Activated naive CD8-positive, alpha-beta T cell (primary cell): ENCODE data around the gene NGLY1.

Experiments used
- H3K27ac Mint-ChIP-seq: one replicate; pipeline ENCODE4 v1.8.0; 2021; ENCODE audit warnings: mixed read lengths
- H3K27me3 Mint-ChIP-seq: one replicate; pipeline ENCODE4 v1.8.0; 2021; ENCODE audit warnings: mixed read lengths
- H3K36me3 Mint-ChIP-seq: one replicate; pipeline ENCODE4 v1.8.0; 2021; ENCODE audit warnings: mixed read lengths
- H3K4me1 Mint-ChIP-seq: one replicate; pipeline ENCODE4 v1.8.0; 2021; ENCODE audit warnings: low read depth, mixed read lengths
- H3K4me3 Mint-ChIP-seq: one replicate; pipeline ENCODE4 v1.8.0; 2021; ENCODE audit warnings: mild to moderate bottlenecking, mixed read lengths
- H3K9me3 Mint-ChIP-seq: one replicate; pipeline ENCODE4 v1.8.0; 2021; ENCODE audit warnings: low read depth, mixed read lengths

NGLY1 gene

DNA sequence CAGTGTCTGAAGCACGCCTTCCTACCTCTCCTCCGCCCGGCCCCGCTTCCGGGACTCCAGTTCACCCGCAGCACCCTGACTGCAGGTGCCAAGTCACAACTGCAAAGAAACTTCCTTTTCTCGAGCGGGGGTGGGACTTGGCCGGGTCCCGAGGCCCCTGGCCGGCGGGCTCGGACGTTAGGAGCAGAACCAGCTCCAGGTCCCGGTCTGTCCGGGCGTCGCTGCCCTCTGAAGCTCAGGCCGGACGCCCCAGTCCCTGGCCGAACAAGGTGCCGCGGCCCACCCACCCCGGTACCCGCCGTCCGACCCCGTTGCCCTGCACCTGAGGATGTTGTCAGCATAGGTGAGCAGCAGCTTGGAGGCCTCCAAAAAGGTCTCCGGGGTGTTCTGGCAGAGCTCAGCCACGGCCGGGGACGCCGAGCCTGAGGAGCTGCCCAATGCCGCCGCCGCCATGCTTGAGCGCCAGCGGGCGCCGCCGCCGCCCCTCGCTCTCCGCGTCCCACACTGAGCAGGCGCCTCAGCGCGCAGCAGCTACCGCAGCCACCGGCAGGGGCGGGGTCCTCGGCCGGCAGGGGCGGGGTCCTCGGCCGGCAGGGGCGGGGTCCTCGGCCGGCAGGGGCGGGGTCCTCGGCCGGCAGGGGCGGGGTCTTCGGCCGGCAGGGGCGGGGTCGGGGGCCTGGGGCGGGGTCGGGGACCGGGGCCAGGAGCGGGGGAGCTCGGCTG lies at the start of gene NGLY1:
Gene NGLY1, minus strand, starts transcription at position 506 of the 723 bp plus-strand sequence. Its CDS starts 53 bp downstream, at position 453.
- H3K27ac Mint-ChIP-seq, result peak within 1 kb of the TSS; percentile 89
- no peaks in the 10 kb centered on the region for H3K27me3 Mint-ChIP-seq
- H3K9me3 Mint-ChIP-seq, result no peaks in the 10 kb centered on the region
- peaks cover 50% of the 10 kb centered on the region for H3K4me1 Mint-ChIP-seq
- H3K36me3 Mint-ChIP-seq, result peaks cover 5% of the 10 kb centered on the region
- peak within 1 kb of the TSS; percentile 94 for H3K4me3 Mint-ChIP-seq

DNA sequence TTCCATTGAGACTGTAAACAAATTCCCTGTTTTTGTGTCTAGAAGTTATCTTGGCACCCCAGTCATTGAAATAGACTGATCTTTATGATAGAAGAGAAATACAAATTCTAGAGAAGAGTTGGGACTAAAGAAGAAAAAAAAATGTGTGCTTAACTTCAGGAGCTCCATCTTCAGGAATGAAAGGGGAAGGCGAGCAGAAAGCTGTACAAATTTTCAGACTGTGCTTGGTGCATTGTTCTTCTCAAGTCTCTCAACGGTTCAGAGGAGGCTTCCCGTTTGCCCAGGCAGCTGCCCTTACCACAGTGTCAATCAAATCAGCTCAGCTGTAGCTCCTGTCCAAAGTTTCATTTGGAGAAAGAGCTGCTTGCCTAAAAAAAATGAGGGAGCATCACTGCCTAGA lies 48.3 kb upstream of the NGLY1 start:
- H3K27ac Mint-ChIP-seq, result no peak overlapping the region
- peaks cover 1% of the 10 kb centered on the region for H3K4me1 Mint-ChIP-seq
- peaks cover 2% of the 10 kb centered on the region for H3K36me3 Mint-ChIP-seq
- peaks cover 5% of the 10 kb centered on the region for H3K27me3 Mint-ChIP-seq
- peaks cover 3% of the 10 kb centered on the region for H3K9me3 Mint-ChIP-seq
- H3K4me3 Mint-ChIP-seq, result no peak overlapping the region

DNA sequence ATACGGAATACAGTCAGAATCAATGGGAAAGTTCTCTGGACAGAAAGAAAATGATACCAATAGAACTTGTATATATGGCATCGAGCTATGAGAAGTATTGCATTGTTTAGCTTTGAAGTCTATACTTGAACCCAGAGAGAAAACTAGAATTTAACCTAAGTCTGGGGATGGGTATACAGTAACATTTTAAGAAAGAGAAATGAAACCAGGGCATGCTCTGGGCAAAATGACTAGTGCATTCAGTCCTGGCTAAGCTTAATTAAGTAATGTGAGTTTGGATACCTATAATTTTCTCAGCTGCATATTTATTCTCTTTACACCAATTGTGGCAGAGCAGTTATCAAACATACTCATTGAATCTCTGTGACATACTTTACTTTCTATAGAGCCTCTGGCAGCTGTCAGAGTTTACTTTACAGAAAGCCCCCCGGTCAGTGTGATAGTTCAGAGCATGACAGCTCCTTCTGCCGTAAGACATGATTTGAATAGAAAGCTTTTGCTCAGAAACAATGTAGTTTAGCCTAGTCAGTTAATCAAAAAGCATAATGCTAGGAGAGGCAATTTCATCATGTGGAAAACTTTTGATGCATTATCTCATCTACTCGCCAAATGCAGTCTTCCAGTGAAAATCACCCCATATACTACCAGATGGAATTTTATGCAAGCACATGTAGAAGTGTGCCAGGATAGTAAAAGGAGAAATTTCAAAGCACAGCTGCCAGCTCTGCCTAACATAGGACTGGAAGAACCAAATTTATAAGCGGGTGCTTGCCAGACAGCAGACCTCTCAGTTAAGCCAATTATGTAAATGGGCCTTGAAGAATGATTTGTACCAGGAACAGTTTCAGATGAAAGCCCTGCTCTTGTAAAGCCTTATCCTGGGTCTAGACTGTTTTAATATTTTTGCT lies 47.4 kb upstream of the NGLY1 start:
- Mint-ChIP-seq H3K9me3 (peaks cover 3% of the 10 kb centered on the region), H3K36me3 (peaks cover 2% of the 10 kb centered on the region), H3K27me3 (peaks cover 5% of the 10 kb centered on the region), H3K4me3 (no peak overlapping the region), H3K27ac (no peak overlapping the region), H3K4me1 (peaks cover 10% of the 10 kb centered on the region)

- Mint-ChIP-seq H3K36me3 (peaks cover 2% of the 10 kb centered on the region), H3K4me1 (peaks cover 10% of the 10 kb centered on the region), H3K27ac (no peak overlapping the region)
These were observed 43.3 kb upstream of the NGLY1 start for GRCh38 chr3:25826510-25826909.

DNA sequence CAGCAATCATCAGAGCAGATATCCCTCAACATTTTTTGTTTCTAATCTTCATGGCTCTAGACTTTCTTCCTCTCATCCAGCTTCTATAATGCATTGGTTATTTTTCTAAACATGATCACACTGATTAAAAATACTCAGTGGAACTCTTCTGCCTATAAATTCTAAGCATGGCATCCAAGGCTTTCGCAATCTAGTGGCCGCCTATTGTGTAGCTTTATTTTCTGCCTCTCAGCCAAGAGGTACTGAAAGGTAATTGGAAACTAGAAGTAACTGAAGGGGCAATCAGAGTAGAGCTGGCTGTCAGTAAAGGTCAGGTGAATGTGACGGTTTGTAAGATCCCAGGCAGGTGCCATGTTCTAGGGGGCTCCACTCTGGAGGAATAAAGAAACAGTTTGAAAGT lies 40.1 kb upstream of the NGLY1 start:
- no peak overlapping the region for H3K4me3 Mint-ChIP-seq
- H3K9me3 Mint-ChIP-seq, result no peaks in the 10 kb centered on the region
- peaks cover 5% of the 10 kb centered on the region for H3K27me3 Mint-ChIP-seq
- no peak overlapping the region for H3K27ac Mint-ChIP-seq
- H3K4me1 Mint-ChIP-seq, result peaks cover 10% of the 10 kb centered on the region
- H3K36me3 Mint-ChIP-seq, result no peaks in the 10 kb centered on the region

More at GRCh38 chr3:25826510-25826909, 43.3 kb upstream of the NGLY1 start:
- H3K4me3 Mint-ChIP-seq, result no peak overlapping the region
- H3K27me3 Mint-ChIP-seq, result peaks cover 5% of the 10 kb centered on the region
- peaks cover 3% of the 10 kb centered on the region for H3K9me3 Mint-ChIP-seq

DNA sequence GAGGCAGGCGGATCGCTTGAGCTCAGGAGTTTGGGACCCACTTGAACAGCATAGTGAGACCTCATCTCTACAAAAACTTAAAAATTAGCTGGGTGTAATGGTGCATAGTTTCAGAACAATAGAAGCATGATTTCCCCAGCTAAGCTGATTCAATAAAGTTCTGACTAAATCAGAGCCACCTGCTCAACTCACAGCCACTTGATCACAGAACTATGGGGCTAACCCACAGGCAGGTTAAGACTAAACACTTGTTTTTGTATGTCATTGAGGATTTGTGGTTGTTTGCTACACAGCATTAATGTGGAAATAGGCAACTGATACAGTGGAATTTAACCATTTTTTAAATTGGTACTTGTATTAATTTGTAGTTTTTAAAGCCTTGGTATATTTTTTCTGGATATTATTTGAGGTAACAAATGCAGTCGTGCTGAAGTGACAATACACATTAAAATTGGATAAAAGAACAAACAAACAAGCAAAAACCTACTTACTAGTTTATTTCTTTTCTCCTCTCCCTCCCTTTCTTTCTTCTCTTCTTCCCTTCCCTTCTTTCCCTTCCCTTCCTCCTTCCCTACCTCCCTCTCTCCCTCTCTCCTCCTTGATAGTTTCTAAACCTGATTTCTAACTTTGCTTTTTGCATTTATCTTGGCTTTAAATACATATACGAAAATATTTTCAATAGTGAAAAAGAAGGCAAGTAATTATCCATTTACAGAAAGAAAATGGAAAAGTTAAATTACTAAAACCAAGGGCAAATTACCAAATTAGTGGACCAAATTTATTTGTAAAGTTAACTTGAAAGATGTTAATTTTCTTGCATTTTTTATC lies 38.7 kb upstream of the NGLY1 start:
- Mint-ChIP-seq H3K27me3 (peaks cover 5% of the 10 kb centered on the region), H3K9me3 (no peaks in the 10 kb centered on the region), H3K4me1 (peaks cover 10% of the 10 kb centered on the region), H3K36me3 (no peaks in the 10 kb centered on the region), H3K4me3 (no peak overlapping the region), H3K27ac (no peak overlapping the region)

GRCh38 chr3:25820816-25821486 lies 37.7 kb upstream of the NGLY1 start:
- no peaks in the 10 kb centered on the region for H3K9me3 Mint-ChIP-seq
- peaks cover 5% of the 10 kb centered on the region for H3K27me3 Mint-ChIP-seq
- H3K27ac Mint-ChIP-seq, result no peak overlapping the region
- peaks cover 2% of the 10 kb centered on the region for H3K4me1 Mint-ChIP-seq
- no peaks in the 10 kb centered on the region for H3K36me3 Mint-ChIP-seq
- no peak overlapping the region for H3K4me3 Mint-ChIP-seq

GRCh38 chr3:25820366-25820765 lies 37.1 kb upstream of the NGLY1 start:
- no peaks in the 10 kb centered on the region for H3K36me3 Mint-ChIP-seq
- H3K27ac Mint-ChIP-seq, result no peak overlapping the region
- H3K27me3 Mint-ChIP-seq, result peaks cover 5% of the 10 kb centered on the region
- no peaks in the 10 kb centered on the region for H3K4me1 Mint-ChIP-seq
- H3K4me3 Mint-ChIP-seq, result no peak overlapping the region
- no peaks in the 10 kb centered on the region for H3K9me3 Mint-ChIP-seq

GRCh38 chr3:25818335-25818734 lies 35.1 kb upstream of the NGLY1 start:
- H3K4me3 Mint-ChIP-seq, result no peak overlapping the region
- H3K9me3 Mint-ChIP-seq, result no peaks in the 10 kb centered on the region
- H3K27ac Mint-ChIP-seq, result no peak overlapping the region
- peaks cover 3% of the 10 kb centered on the region for H3K27me3 Mint-ChIP-seq
- no peaks in the 10 kb centered on the region for H3K4me1 Mint-ChIP-seq
- no peaks in the 10 kb centered on the region for H3K36me3 Mint-ChIP-seq

GRCh38 chr3:25817638-25818037 lies 34.4 kb upstream of the NGLY1 start:
- Mint-ChIP-seq H3K4me1 (no peaks in the 10 kb centered on the region), H3K27ac (no peak overlapping the region), H3K9me3 (no peaks in the 10 kb centered on the region), H3K4me3 (no peak overlapping the region), H3K27me3 (peaks cover 1% of the 10 kb centered on the region), H3K36me3 (no peaks in the 10 kb centered on the region)

GRCh38 chr3:25817107-25817506 lies 33.9 kb upstream of the NGLY1 start:
- Mint-ChIP-seq H3K9me3 (no peaks in the 10 kb centered on the region), H3K4me3 (no peak overlapping the region), H3K27ac (no peak overlapping the region), H3K4me1 (no peaks in the 10 kb centered on the region), H3K27me3 (peaks cover 1% of the 10 kb centered on the region), H3K36me3 (no peaks in the 10 kb centered on the region)

DNA sequence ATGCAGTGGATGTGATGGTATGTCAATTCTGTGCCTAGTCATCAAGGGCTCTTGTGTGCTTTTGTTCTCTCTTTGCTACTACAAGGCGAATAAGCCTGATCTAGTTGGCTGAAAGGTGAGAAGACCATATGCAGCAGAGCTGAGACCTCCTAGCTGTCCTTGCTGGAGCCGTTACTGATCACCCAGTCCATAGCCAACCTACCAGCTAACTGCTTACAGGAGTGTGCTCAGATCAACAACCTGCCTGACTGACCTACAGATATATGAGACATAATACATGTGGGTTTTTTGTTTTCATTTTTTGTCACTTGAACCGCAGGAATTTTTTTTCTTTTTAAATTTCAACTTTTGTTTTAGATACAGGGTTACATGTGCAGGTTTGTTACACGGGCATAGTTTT lies 29.4 kb upstream of the NGLY1 start:
- no peaks in the 10 kb centered on the region for H3K36me3 Mint-ChIP-seq
- peaks cover 1% of the 10 kb centered on the region for H3K27me3 Mint-ChIP-seq
- H3K4me1 Mint-ChIP-seq, result no peaks in the 10 kb centered on the region
- no peak overlapping the region for H3K4me3 Mint-ChIP-seq
- H3K27ac Mint-ChIP-seq, result no peak overlapping the region
- no peaks in the 10 kb centered on the region for H3K9me3 Mint-ChIP-seq

- Mint-ChIP-seq H3K9me3 (no peaks in the 10 kb centered on the region), H3K4me3 (no peak overlapping the region)
These were observed 21.4 kb upstream of the NGLY1 start for GRCh38 chr3:25804676-25805075.

GRCh38 chr3:25803833-25804232 lies 20.6 kb upstream of the NGLY1 start:
- Mint-ChIP-seq H3K4me3 (no peak overlapping the region), H3K27me3 (peaks cover 3% of the 10 kb centered on the region), H3K27ac (no peak overlapping the region), H3K9me3 (no peaks in the 10 kb centered on the region), H3K36me3 (no peaks in the 10 kb centered on the region), H3K4me1 (no peaks in the 10 kb centered on the region)

More at GRCh38 chr3:25804676-25805075, 21.4 kb upstream of the NGLY1 start:
- Mint-ChIP-seq H3K27me3 (peaks cover 3% of the 10 kb centered on the region), H3K4me1 (no peaks in the 10 kb centered on the region), H3K27ac (no peak overlapping the region), H3K36me3 (no peaks in the 10 kb centered on the region)
